Stimulated activated CD4-positive, alpha-beta T cell treated with anti-CD3 and anti-CD28 coated beads, Interleukin-2, amount 100 ng/mL, for 24 hours (primary cell): ENCODE measurements around the gene ZSCAN2.
"Not testable (repeated sequence)": the region's sequence is repeated elsewhere in the genome, so short reads cannot be mapped to it uniquely, and the experiment has no call there.

Source experiments
- DNase-seq, 2 donors: peaks; one replicate each; pipeline ENCODE4 v3.0.0-alpha.2; 2020

Gene ZSCAN2

DNA sequence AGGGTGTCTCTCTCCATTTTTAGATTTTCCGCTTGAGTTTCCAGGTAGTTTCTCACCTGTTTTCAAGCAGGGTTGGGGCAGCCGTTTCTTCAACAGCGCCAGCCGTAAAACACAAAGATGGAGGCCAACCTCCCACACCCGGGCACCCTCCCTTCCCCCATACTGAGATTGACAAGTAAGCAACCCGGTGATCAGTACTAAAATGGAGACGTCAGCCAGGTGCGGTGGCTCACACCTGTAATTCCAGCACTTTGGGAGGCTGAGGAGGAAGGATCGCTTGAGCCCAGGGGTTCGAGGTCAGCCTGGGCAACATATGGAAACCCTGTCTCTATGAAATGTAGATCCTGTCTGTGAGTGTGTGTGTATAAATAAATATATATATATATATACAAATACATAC is 903 bp upstream of the ZSCAN2 start:
- no peak for DNase-seq

DNA sequence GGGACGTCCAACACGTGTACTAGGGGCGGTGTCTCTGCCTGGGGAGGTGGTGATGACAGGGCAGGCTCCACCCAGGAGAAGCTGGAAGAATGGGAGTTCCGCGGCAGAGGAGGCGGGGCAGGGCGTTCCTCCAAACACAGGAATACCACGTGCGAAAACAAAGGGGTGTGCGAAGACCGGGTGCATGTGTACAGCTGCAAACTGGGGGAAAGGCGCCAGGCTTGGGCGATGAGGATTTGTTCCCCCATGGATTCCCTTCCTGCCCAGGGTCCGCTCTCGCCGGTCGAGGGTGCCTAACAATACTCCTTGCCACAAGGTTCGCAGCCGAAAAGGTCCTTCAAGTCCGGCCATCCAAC is 500 bp upstream of the ZSCAN2 start:
- peak; percentile 62 to 73 for DNase-seq

DNA sequence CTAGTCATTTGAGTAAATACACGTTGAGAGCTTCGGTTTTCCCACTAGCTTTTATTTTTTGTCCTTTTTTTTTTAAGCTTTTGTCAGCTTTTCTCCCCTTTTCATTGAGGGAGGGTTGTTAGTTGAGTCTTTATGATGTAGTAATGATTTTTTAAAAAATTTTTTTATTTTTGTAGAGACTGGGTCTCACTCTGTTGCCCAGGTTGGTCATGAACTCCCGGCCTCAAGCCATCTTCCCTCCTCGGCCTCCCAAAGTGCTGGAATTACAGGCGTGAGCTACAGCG is 688 bp downstream of the ZSCAN2 start:
- no peak for DNase-seq

DNA sequence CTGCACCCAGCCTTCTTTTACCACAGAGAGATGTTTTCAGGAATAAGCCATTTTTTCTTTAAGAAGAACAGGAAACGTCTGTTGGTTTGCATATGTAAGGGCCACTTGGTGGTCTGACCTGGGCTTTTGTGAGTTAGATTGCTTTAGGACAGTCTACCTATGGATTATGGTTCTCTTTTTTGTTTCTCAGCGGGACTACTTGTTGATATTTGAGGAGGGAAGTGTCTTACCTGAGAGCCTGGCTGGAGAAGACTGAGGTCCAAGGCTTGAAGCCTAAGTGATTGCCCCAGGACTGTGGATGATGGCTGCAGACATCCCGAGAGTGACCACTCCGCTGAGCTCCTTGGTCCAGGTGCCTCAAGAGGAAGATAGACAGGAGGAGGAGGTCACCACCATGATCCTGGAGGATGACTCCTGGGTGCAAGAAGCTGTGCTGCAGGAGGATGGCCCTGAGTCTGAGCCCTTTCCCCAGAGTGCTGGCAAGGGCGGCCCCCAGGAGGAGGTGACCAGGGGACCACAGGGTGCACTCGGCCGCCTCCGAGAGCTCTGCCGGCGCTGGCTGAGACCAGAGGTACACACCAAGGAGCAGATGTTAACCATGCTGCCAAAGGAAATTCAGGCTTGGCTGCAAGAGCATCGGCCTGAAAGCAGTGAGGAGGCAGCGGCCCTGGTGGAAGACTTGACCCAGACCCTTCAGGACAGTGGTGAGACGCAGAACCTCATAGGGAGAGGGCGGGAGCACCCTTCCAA is 3.0 kb downstream of the ZSCAN2 start:
- no peak for DNase-seq

DNA sequence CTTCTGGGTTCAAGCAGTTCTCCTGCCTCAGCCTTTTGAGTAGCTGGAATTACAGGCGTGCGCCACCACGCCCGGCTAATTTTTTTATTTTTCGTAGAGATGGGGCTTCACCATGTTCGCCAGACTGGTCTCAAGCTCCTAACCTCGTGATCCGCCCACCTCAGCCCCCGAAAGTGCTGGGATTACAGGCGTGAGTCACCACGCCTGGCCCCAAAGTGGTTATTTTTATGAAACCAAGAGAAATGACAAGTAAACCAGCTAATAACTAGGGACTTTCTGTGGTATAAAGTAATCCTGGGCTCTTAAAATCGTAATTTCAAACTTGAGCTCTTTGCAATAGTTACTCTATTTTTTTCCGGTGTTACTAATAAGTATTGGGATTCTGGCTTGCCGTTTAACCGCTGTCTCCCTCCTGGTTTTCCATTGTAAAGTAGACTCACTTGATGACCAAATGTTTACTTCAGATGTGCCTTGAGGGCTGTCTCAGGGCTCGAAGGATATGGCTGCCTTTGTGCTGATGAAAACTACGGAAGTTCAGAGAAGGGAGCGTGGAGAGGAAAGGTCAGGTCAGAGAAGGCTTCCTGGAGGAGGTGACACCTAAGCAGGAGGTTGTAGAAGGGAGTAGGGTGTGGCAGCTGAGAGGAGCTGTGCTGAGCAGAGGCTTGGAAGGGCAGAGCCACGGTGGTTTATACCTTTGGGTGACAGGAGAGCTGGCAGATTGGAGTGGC is 4.2 kb downstream of the ZSCAN2 start:
- DNase-seq, result peak; percentile 63 to 74

DNA sequence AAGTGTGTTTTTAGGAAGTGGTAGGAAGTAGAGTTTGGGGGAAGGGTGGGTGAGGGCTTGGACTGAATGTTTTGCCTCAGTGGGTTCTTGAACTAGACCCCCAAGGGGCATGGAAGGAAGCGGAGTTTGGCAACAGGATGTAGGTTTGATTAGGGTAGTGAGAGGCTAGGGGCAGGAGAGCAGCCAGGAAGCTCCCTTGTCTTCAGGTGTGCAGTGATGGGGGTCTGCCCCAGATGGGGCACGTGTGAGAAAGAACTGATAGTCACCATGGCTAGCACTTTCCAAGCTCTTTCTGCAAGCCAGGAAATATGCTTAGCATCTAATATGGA is 4.7 kb downstream of the ZSCAN2 start:
- no peak for DNase-seq

DNA sequence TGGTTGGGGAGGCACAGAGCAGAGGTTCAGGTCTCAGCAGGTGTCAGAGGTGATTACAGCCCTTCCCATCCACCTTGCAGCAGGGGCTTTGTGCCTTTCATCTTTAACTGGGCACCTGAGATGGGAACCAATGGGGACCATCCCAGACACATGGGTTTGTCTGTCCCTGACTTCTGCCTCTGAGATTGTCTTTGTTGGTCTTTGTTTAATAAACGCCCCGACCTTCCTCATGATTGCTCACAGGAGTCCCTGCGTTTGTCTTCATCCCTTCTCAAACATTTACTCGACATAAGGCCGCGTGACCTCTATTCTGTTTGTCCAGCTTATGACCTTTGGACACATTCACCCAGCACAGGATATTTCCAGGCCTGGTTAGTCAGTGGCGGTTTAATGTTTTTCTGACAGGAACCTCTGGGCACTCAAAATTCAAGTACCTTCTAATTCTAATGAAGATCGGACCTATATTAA is 5.9 kb downstream of the ZSCAN2 start:
- DNase-seq, result no peak

DNA sequence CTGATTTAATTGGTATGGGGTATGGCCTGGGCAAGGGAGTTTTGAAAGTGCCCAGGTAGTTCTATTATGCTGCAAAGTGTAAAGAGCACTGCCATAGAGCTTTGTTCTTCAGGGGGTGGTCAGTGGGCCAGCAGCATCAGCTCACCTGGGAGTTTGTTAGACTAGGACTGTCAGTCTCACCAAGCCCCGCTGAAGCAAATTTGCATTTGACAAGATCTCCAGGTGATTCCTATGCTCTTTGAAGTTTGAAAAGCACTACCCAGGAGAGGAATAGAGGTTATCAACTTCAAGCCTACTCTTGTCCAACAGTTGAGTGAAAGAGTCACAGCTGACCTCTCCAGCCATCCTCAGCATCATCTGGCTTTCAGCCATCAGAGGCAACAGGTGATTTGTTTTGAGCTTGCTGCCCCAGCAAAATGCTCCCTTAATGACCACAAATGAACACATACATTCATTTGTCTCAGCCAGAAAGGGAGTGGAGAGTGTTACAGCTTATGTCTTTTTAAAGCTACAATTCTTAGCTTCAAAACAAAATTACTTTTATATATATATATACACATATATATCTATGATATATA is 8.0 kb downstream of the ZSCAN2 start:
- DNase-seq, result no peak

DNA sequence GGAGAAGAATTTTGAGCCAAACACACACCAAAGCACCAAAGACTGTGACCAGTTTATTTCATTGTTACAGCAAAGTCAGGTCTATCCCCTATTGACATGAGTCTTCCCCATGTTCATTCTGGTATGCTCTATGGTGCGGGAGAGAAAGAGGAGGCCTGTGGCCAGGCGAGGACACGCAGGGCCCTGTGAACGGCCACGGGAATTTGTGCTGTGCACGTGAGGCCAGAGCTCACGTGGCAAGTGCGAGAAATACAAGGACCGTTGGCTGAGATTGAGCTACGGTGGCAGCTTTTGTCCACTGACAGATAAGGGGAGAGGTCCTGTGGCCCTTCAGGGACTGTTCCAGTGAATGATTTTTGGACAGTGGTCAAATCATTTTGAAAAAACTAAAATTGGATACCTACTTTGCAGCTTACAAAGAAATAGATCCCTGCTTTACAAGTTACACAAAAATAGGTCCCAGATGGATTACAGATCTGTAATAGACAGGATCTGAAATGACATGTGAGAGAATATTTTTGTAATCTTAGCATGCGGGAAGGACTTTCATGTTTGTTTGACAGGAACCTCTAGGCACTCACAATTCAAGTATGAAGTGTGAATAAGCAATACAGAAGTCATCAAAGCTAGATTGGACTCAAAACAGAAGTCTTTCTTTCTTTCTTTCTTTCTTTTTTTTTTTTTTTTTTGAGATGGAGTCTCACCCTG is 9.2 kb downstream of the ZSCAN2 start:
- DNase-seq, result no peak

DNA sequence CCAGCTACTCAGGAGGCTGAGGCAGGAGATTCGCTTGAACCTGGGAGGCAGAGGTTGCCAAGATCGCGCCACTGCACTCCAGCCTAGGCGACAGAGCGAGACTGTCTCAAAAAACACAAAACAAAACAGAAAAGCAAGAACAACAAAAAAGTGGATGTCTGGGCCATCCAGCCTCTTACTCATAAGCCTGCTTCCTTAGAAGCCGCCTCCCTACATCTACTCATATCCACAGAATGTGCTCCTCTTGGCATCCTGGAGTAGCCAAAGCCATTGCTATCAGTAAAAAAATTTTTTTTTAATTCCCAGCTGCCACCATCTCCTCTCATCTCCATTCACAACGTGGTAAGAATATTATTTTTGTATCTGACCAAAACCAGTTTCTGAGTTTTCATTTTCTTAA is 10.8 kb downstream of the ZSCAN2 start:
- no peak for DNase-seq

DNA sequence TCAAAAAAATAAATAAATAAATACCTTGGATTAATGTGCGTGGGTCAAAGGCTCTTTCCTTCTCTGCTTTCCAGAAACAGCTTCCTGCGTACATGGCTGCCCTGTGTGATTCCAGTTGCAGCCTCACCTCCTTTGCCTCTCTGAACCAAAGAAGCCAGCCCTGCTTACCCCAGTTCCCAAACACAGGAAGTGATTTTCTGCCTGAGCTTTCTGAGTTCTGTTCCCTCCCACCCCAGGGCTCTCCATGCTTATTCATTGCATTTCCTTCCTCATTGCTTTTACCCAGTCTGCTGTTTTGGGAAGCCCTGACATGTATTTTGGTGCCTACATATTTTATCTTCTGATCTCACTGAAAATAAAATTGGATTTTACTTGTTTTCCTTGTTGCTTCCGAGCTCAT is 15.4 kb downstream of the ZSCAN2 start:
- DNase-seq, result no peak

DNA sequence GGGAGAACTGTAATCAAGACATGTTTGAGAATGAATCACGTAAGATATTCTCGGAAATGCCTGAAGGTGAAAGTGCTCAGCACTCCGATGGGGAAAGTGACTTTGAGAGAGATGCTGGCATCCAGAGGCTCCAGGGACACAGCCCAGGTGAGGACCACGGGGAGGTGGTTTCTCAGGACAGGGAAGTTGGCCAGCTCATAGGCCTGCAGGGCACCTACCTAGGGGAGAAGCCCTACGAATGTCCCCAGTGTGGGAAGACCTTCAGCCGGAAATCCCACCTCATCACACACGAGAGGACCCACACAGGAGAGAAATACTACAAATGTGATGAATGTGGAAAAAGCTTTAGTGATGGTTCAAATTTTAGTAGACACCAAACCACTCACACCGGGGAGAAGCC is 19.8 kb downstream of the ZSCAN2 start:
- DNase-seq, result no peak

DNA sequence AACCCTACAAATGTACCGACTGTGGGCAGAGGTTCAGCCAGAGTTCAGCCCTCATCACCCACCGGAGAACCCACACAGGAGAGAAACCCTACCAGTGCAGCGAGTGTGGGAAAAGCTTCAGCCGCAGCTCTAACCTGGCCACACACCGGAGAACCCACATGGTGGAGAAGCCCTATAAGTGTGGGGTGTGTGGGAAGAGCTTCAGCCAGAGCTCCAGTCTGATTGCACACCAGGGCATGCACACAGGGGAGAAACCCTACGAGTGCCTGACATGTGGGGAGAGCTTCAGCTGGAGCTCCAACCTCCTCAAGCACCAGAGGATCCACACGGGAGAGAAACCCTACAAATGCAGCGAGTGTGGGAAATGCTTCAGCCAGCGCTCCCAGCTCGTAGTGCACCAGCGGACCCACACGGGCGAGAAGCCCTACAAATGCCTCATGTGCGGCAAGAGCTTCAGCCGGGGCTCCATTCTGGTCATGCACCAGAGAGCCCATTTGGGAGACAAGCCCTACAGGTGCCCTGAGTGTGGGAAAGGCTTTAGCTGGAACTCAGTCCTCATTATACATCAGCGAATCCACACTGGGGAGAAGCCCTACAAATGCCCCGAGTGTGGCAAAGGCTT is 20.7 kb downstream of the ZSCAN2 start:
- DNase-seq, result no peak

DNA sequence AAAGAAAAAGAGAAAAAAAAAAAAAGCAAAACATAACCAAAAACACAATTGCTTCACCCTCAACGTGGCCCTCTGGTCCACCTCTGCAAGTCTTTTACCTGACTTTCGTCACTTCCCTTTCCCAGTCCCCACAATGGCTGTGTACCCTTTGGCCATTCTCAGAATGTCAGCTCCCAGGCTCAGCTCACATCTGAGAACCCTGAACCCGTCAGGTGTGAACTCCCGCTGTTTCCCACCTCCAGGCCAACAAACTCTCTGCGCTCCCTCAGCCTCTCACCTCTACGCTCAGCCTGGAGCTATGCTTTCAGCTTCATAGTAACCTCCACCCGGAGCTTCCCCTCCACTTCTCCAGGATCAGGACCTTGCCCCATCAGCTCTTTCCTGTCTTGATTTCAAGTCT is 23.6 kb downstream of the ZSCAN2 start:
- no peak for DNase-seq

DNA sequence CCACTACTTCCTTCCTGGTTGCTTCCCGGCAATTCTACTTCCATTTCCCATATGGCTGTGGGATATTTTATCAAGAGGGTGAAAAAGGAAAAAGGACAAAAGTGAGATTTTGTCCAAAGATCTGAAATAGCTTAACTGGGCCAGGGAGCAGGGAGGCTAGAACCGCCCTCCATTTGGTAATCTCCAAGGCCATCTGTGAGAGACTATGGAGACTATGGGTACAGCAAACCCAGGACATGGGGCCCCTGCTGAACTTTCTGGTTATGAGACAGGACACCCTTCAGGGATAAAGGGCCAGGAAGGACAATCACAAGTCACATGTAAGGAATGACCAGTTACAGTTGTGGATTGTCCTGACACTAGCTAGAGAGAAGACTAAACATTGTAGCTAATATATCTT is 24.3 kb downstream of the ZSCAN2 start:
- DNase-seq, result no peak

DNA sequence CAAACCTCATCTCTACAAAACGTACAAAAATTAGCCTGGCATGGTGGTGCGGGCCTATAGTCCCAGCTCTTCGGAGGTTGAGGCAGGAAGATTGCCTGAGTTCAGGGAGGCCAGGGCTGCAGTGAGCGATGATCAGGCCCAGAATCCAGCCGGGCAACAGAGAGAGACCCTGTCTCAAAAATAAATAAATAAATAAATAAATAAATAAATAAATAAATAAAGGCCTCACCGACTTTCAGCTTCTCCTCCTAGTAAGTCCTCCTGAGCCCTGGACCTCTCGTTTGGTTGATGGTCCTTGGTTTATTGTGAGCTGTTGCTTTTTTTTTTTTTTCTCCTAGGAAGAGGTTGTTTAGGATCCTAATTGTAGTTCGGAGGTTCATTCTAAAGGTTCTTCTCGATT is 28.2 kb downstream of the ZSCAN2 start:
- no peak for DNase-seq

DNA sequence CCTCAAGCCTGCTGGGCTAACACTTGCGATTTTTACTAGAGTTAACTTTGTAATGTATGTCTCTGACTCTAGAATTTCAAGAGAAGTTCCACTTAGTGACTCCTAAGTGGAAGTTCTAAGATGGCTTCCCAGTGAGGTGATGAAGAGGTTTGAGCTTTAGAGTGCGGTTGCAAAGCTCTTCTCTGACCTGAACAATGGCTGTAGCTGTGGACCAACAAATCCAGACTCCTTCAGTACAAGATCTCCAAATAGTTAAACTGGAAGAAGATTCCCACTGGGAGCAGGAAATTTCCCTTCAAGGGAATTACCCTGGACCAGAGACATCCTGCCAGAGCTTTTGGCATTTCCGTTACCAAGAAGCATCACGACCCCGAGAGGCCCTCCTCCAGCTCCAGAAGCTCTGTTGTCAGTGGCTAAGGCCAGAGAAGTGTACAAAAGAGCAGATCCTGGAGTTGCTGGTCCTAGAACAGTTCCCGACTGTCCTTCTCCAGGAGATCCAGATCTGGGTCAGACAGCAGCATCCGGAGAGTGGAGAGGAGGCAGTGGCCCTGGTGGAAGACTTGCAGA is 31.0 kb downstream of the ZSCAN2 start:
- DNase-seq, result no peak

DNA sequence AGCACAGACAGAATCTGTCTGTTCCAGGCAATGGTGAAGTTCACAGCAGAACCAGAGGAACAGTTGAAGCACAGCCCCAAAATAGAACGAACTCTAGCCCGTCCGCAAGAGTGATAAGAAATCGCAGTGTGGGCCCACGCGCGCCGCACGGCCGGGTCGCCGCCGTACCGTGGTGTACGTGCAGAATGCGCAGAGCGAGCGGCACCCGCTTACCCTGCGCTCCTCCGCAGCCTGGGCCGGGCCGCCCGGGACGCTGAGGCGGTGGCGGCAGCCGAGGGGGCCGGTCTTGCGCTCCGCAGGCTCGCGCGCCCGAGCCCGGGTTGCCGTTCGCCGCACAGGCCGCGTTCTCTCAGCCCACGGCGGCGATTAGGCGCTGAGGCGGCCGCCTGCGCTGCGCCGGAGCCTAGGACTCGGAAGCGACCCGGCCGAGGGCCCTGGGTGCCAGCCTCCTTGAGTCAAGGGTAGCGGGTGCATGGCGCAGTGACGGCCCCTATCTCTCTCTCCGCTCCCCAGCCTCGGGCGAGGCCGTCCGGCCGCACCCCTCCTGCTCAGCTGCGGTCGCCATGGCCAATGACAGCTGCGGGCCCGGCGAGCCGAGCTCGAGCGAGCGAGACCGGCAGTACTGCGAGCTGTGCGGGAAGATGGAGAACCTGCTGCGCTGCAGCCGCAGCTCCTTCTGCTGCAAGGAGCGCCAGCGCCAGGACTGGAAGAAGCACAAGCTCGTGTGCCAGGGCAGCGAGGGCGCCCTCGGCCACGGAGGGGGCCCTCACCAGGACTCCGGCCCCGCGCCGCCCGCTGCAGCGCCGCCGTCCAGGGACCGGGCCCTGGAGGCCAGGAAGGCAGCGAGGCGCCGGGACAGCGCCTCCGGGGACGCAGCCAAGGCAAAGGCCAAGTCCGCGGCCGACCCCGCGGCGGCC is 32.8 kb downstream of the ZSCAN2 start:
- peak; percentile 76 to 78 for DNase-seq

DNA sequence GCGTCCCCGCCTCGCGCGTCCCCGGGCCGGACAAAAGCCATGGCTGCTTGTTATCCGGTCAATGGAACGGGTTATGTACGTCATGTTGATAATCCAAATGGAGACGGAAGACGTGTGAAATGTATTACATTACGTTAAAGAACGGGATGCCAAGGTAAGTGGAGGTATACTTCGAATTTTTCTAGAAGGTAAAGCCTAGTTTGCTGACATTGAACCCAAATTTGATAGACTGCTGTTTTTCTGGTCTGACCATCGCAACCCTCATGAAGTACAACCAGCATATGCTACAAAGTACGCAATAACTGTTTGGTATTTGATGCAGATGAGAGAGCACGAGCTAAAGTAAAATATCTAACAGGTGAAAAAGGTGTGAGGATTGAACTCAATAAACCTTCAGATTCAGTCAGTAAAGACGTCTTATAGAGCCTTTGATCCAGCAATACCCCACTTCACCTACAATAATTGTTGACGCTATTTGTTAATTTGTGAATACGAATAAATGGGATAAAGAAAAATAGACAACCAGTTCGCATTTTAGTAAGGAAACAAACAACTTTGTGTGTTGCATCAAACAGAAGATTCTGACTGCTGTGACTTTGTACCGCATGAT is 33.5 kb downstream of the ZSCAN2 start:
- no peak for DNase-seq

DNA sequence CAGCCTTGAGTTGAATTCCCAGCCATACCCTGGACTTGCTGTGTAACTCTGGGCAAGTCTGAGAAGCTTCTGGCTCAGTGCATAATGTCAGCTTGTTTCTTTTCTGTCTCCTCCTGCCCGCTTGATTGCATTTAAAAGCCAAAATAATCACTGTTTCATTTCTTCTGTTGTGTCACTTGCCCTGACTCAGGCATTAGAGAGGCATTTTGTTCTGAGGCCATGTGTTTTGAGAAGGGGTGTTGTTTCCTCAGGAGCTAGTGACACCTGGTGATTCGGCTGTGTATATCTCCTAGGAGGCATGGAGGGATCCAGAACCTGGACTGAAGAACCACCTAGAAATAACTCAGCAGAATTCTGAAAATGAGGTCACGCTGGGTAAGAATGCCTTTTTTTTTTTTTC is 37.3 kb downstream of the ZSCAN2 start:
- DNase-seq, result no peak

DNA sequence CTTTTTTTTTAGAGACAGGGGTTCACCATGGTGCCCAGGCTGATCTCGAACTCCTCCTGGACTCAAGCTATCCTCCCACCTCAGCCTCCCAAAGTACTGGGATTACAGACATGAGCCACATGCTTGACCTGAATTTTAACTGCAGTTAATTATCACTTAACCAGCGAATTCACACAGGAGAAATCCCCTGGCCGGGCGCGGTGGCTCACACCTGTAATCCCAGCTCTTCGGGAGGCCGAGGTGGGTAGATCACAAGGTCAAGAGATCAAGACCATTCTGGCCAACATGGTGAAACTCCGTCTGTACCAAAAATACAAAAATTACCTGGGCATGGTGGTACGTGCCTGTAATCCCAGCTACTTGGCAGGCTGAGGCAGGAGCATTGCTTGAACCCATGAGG is 41.1 kb downstream of the ZSCAN2 start:
- not testable (repeated sequence) for DNase-seq

DNA sequence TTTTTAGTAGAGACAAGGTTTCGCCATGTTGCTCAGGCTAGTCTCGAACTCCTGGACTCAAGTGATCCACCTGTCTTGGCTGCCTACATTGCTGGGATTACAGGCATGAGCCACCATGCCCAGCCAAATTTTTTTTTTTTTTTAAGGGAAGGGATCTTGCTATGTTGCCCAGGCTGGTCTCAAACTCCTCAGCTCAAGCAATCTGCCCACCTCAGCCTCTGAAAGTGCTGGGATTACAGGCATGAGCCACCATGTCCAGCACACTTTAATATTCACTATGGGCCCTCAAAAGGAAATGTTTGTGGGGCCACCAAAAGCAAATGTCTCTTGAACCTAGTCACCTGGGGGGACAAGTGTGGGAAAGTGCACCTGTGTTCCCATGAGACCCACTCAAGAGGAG is 41.8 kb downstream of the ZSCAN2 start:
- DNase-seq, result not testable (repeated sequence)
